K562 (cell line): ENCODE data around the gene ARRB2. TPM values are rescaled to one million over a fixed set of nuclear protein-coding genes. Genes with fewer than 3 reads are reported as not detected.
"Not testable (repeated sequence)": the region's sequence is repeated elsewhere in the genome, so short reads cannot be mapped to it uniquely, and the experiment has no call there.

Source experiments
- ATAC-seq: fragments of 200-7000 bp; cut with Tn5 transposase; 3 replicates; pipeline ENCODE4 v1.9.1; 2020; ENCODE audit warnings: moderate library complexity
- BruUV-seq: library from RNA; stranded (reverse); fragments of 400-500 nt; replicated peaks from 2 replicates; lab custom pipeline; 2021; lab: Mats Ljungman, UMichigan
- CTCF ChIA-PET: fragments of 300-600 bp; formaldehyde crosslinking; extraction: SDS; loops from one replicate; lab custom pipeline; 2021; ENCODE audit warnings: low intra/inter-chr PET ratio; lab: Yijun Ruan, JAX
- POLR2A ChIA-PET: fragments of 300-600, 350-650 bp; sonication (Branson Sonifier 250); formaldehyde crosslinking; extraction: SDS; loops from one replicate; lab custom pipeline; 2021; ENCODE audit warnings: antibody characterized with exemption, inconsistent platforms; lab: Yijun Ruan, JAX
- DNase-seq, 4 experiments: peaks; one replicate each; pipeline versions ENCODE4 v3.0.0 to v3.0.0-alpha.2; 2011 to 2018; ENCODE audit warnings: low spot score in 3 of 4, mixed read lengths in 3 of 4; ENCODE audit errors: extremely low read depth in 1 of 4
- FAIRE-seq: peaks from 2 replicates; lab custom pipeline; 2011; peaks lifted over from hg19 to GRCh38; lab: Jason Lieb, UNC
- H2AFZ ChIP-seq: 2 replicates; pipeline ENCODE4 v1.6.0; 2011; ENCODE audit warnings: low read depth, low read length, control low read depth, inconsistent platforms
- H3K27ac ChIP-seq: fragments of 200-600 bp; 3 replicates; pipeline ENCODE4 v1.8.0; 2011; ENCODE audit warnings: low read depth, mild to moderate bottlenecking, control low read depth, inconsistent platforms, low read length, moderate library complexity, mixed read lengths; ENCODE audit errors: extremely low read depth
- H3K27me3 ChIP-seq, 2 experiments: fragments of 300-600 bp in 1 of 2; 2 replicates in 1 of 2; 3 replicates in 1 of 2; pipeline versions ENCODE4 v1.6.0 to v1.8.0; 2011; ENCODE audit warnings: inconsistent platforms in 2 of 2, low read length in 2 of 2, mild to moderate bottlenecking in 1 of 2, mixed read lengths in 1 of 2, moderate library complexity in 1 of 2; ENCODE audit not compliant: control insufficient read depth in 2 of 2, insufficient read depth in 2 of 2
- H3K36me3 ChIP-seq: fragments of 300-600 bp; 3 replicates; pipeline ENCODE4 v1.8.0; 2011; ENCODE audit warnings: mild to moderate bottlenecking, low read length, inconsistent platforms; ENCODE audit not compliant: control insufficient read depth, insufficient read depth
- H3K4me1 ChIP-seq, 2 experiments: fragments of 200-600 bp in 1 of 2; replicated peaks in 1 of 2; 2 replicates in 1 of 2; 3 replicates in 1 of 2; pipeline versions ENCODE4 v1.5.1 to v1.8.0; 2011; ENCODE audit warnings: inconsistent platforms in 2 of 2, low read length in 2 of 2, mild to moderate bottlenecking in 1 of 2, mixed read lengths in 1 of 2, moderate library complexity in 1 of 2; ENCODE audit not compliant: control insufficient read depth in 2 of 2, insufficient read depth in 2 of 2
- H3K4me2 ChIP-seq: 2 replicates; pipeline ENCODE4 v1.6.1; 2011; ENCODE audit warnings: low read length, control low read depth, inconsistent platforms, mixed read lengths; ENCODE audit not compliant: insufficient read depth
- H3K4me3 ChIP-seq: fragments of 200-600 bp; sonication (generic), shearing (Covaris generic); 2 replicates; pipeline ENCODE4 v1.5.1; 2016; ENCODE audit warnings: control low read depth, inconsistent platforms
- H3K79me2 ChIP-seq: fragments of 200-600 bp; 3 replicates; pipeline ENCODE4 v1.8.0; 2011; ENCODE audit warnings: low read length, inconsistent platforms; ENCODE audit not compliant: control insufficient read depth, insufficient read depth
- H3K9ac ChIP-seq, 2 experiments: 2 replicates each; pipeline versions ENCODE4 v1.6.0 to v1.6.1; 2011; ENCODE audit warnings: low read depth in 2 of 2, low read length in 2 of 2, control low read depth in 1 of 2, inconsistent platforms in 1 of 2, mild to moderate bottlenecking in 1 of 2, mixed read lengths in 1 of 2; ENCODE audit not compliant: insufficient read depth in 1 of 2
- H3K9me1 ChIP-seq: one replicate; pipeline ENCODE4 v1.6.0; 2011; ENCODE audit warnings: inconsistent platforms, mild to moderate bottlenecking, low read length, moderate library complexity; ENCODE audit not compliant: control insufficient read depth, insufficient read depth
- H3K9me3 ChIP-seq: replicated peaks from 2 replicates; pipeline ENCODE4 v1.5.1; 2011; ENCODE audit warnings: low read depth, low read length, inconsistent platforms; ENCODE audit not compliant: control insufficient read depth, insufficient read depth
- H4K20me1 ChIP-seq: replicated peaks from 2 replicates; pipeline ENCODE4 v1.6.1; 2011; ENCODE audit warnings: low read length, inconsistent platforms, mixed read lengths; ENCODE audit not compliant: control insufficient read depth, insufficient read depth
- IRF2 ChIP-seq: sonication (generic); formaldehyde crosslinking; IDR thresholded peaks from 2 replicates; pipeline ENCODE4 v1.8.1; 2022; ENCODE audit warnings: mild to moderate bottlenecking, missing genetic modification reagents
- RBM17 ChIP-seq: fragments of 200-400 bp; formaldehyde crosslinking; IDR thresholded peaks from 2 replicates; pipeline ENCODE4 v1.6.1; 2017; ENCODE audit warnings: low read depth, mild to moderate bottlenecking, low read length, borderline replicate concordance
- WGBS: fragments of 100-300 bp; shearing (Covaris generic); methylation state at CpG from one replicate; pipeline ENCODE4 v1.1.6; 2016; ENCODE audit warnings: low coverage, mixed read lengths; ENCODE audit not compliant: insufficient coverage; ENCODE audit errors: missing lambda C conversion rate; 5-methylcytosine and 5-hydroxymethylcytosine counted together
- in situ Hi-C: fragments of 300-500 bp; cut with MboI; formaldehyde crosslinking; loops from 4 replicates; pipeline ENCODE4 v1.15.0; 2018; ENCODE audit warnings: inconsistent platforms, mixed read lengths
- intact Hi-C: fragments of 100-400 bp; cut with micrococcal nuclease; formaldehyde crosslinking; loops from 2 replicates; pipeline ENCODE4 v1.14.2; 2022
- polyA plus RNA-seq, 8 experiments: library from polyadenylated mRNA; depleted of rRNA in 4 of 8; stranded (reverse) in 5 of 8; unstranded in 3 of 8; fragments of >200 nt; fragmentation: Nextera tagmentation in 2 of 8; fragmentation: Illumina TruSeq in 1 of 8; extraction: Ambion mirVana in 2 of 8; extraction: Trizol in 1 of 8; gene quantifications; 2 replicates each; pipeline versions ENCODE4 v1.2.1 to v1.2.3, GENCODE V29; 2011 to 2014; ENCODE audit warnings: inconsistent platforms in 1 of 8, missing spikeins in 1 of 8
- total RNA-seq, 7 experiments: library from RNA; depleted of rRNA in 6 of 7; stranded (reverse); fragments of >200 nt in 6 of 7; fragmentation: Illumina TruSeq in 2 of 7; extraction: Trizol in 2 of 7; gene quantifications; 2 replicates each; pipeline versions ENCODE4 v1.2.1 to v1.2.3, GENCODE V29; 2011 to 2021; ENCODE audit warnings: low replicate concordance in 1 of 7

Gene ARRB2
- total and polyA plus RNA-seq, 9 of the 15 experiments (the other 6 are each of a cell fraction or from before 2014, with no cell fraction given): 0.79 to 15.3 (median 8.8) TPM

DNA sequence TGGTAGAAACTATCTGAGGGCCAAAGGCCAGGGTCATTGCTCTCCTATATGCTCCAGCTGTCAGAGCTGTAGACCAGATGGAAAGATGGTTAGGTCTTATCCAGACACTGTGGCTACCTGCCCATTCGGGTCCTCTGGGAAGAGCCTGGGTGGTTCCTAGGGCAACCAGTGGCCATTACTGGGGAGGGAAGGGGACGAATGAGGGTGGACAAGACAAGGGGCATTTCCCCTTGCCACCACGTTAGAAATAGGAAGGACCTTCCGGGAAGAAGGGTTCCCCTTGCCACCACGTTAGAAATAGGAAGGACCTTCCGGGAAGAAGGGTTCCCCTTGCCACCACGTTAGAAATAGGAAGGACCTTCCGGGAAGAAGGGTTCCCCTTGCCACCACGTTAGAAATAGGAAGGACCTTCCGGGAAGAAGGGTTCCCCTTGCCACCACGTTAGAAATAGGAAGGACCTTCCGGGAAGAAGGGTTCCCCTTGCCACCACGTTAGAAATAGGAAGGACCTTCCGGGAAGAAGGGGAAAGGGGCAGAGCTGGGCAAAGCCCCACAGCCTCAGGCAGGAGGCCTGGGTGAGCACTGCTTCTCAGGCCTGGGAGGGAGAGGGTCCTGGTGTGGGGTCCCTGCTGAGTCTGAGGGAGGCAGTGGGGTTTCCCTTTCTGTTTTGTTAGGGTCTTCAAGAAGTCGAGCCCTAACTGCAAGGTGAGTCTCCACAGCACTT lies 4.1 kb downstream of the ARRB2 start:
- ChIA-PET POLR2A (interaction anchor here (0.8 kb wide), 1 partner anchor 11 kb away, joined by 3 read pairs; no protein-coding TSS in a partner anchor), CTCF (interaction anchor here (0.6 kb wide), 1 partner anchor 344 kb away, joined by 6 read pairs; no protein-coding TSS in a partner anchor)
- H3K9me3 ChIP-seq, H2AFZ ChIP-seq, H3K4me2 ChIP-seq, FAIRE-seq, H3K4me3 ChIP-seq, intact Hi-C loops, H3K27me3 ChIP-seq, ATAC-seq, H4K20me1 ChIP-seq, H3K9ac ChIP-seq, H3K79me2 ChIP-seq, DNase-seq, BruUV-seq, H3K27ac ChIP-seq, H3K9me1 ChIP-seq, H3K36me3 ChIP-seq: not testable (repeated sequence)
- peaks cover 3 to 18% of the 10 kb centered on the region in 2 experiments; a peak in 4 of 5 replicates for H3K4me1 ChIP-seq
- in situ Hi-C loops: loop anchor here (5.0 kb wide), 1 partner anchor 168 kb away; no protein-coding TSS in a partner anchor
- WGBS: 41% methylated on average over 4 of the region's 15 CpGs

GRCh38 chr17:4715063-4715744 lies 4.8 kb downstream of the ARRB2 start:
- no peak for FAIRE-seq
- Histone ChIP-seq H3K27me3 (no peaks in the 10 kb centered on the region), H3K4me1 (peaks cover 3 to 20% of the 10 kb centered on the region in 2 experiments; a peak in 4 of 5 replicates), H3K9me3 (no peaks in the 10 kb centered on the region), H2AFZ (no peak overlapping the region), H3K79me2 (no peaks in the 10 kb centered on the region), H3K9ac (no peak overlapping the region), H3K9me1 (no peaks in the 10 kb centered on the region), H4K20me1 (0 out of 2 replicates have a peak, but pooled peaks cover 4% of the 10 kb centered on the region), H3K4me3 (no peak overlapping the region), H3K36me3 (no peaks in the 10 kb centered on the region), H3K27ac (no peak overlapping the region), H3K4me2 (no peak overlapping the region)
- intact Hi-C loops (no loop called here), in situ Hi-C loops (no loop called here)
- no peak for TF ChIP-seq RBM17
- no peak for TF ChIP-seq IRF2 (CRISPR knock-in tag)
- no peak for DNase-seq
- ChIA-PET POLR2A (interaction anchor here (1.1 kb wide), 1 partner anchor 9 kb away, joined by 3 read pairs; no protein-coding TSS in a partner anchor), CTCF (interaction anchor here (0.6 kb wide), 1 partner anchor 344 kb away, joined by 6 read pairs; no protein-coding TSS in a partner anchor)
- WGBS: 59% methylated on average over 7 of the region's 11 CpGs
- ATAC-seq: no peak
- no TSS peak for BruUV-seq
